HG02884 (cell line): ENCODE measurements around the gene PGAP2.
"Not testable (repeated sequence)": the region's sequence is repeated elsewhere in the genome, so short reads cannot be mapped to it uniquely, and the experiment has no call there.

Experiments
- ATAC-seq: cut with Tn5 transposase; IDR thresholded peaks from one replicate; pipeline ENCODE4 v1.9.1; 2021; ENCODE audit warnings: mild to moderate bottlenecking, moderate library complexity; ENCODE audit not compliant: unreplicated experiment

Gene PGAP2

DNA sequence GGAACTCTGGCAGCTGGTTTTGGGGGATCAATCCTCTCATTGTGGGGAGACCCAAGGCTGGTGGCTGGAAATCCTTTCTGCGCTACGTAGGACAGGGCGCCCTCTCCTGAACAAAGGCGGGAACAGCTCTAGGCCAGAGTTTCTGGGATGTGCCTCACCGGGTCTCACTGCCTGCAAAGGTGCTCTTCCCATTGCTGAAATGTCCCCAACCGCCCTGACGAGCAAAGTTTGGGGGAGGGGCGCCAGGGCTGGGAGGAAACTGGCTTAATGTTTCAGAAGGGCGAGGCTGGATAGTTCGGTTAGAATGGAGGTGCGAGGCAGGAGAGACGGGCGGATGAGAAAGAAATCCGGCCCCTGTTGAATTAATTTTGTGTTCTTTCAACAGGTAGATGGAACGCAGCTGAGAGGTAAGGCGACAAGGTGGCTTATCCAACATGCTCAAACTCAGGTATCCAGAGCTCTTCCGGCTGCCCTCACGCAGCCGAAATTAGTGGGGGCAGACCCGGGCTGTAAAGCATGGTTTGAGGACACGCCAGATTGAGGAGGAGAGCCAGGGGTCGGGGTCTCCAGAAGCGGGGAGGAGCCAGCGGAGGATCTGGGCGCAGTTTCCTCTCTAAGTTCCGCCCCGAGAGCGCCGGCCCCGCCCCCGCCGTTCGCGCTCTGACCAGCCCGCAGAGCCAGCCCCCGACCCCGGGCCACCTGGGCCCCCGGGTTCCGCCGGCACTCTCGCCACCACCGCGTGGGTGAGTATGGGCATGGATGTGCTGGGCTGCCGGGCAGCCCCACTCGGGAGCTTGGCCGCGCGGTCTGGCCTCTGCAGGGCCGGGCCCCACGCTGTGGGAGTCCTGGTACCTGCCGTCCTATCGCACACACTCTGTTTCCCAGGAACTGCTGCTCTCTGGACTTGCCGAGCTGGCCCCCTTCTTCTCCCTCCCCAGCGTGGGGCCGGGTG lies at the start of gene PGAP2:
Gene PGAP2, plus strand, starts transcription at position 652 of the 952 bp plus-strand sequence. CDS start 2,700 bp downstream, outside the sequence.
- ATAC-seq: peak; percentile 64

DNA sequence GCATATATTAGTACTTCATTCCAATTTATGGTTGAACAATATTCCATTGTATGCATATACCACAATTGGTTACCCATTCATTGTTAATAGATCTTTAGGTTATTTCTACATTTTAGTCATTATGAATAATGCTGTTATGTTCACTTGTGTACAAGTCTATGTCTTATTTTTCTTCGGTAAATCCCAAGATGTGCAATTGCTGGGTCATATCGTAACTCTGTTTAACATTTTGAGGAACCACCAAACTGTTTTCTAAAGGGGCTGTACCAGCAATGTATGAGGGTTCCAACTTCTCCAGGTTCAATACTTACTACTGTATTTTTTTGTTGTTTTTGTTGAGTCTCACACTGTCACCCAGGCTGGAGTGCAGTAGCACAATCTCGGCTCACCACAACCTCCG lies 44.1 kb upstream of the PGAP2 start:
- ATAC-seq: no peak

DNA sequence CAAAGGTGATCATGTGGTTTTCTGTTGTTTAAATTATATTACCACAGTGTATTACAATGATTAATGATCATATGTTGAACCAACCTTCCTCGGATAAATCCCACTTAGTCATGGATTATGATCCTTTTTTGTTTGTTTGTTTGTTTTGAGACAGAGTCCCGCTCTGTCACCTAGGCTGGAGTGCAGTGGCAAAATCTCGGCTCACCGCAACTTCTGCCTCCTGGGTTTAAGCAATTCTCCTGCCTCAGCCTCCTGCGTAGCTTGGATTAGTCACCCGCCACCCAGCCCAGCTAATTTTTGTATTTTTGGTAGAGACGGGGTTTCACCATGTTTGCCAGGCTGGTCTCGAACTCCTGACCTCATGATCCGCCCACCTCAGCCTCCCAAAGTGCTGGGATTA lies 41.5 kb upstream of the PGAP2 start:
- ATAC-seq: not testable (repeated sequence)

DNA sequence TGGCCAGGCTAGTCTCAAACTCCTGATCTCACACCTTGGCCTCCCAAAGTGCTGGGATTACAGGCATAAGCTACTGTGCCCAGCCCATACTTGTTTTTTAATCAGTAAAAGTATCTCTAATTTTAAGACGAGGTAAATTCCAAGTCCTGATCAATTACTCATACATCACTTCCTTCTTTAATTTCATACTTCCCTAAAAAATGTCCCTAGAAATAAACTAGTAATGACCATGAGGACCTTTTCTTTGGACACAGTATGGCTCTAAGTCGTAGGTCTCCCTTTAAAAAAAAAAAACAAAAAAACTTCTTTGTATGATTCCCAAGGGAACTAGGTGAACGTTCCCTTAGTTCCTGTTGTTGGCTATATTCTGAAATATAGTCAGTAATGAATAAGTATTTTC lies 40.8 kb upstream of the PGAP2 start:
- ATAC-seq: no peak

DNA sequence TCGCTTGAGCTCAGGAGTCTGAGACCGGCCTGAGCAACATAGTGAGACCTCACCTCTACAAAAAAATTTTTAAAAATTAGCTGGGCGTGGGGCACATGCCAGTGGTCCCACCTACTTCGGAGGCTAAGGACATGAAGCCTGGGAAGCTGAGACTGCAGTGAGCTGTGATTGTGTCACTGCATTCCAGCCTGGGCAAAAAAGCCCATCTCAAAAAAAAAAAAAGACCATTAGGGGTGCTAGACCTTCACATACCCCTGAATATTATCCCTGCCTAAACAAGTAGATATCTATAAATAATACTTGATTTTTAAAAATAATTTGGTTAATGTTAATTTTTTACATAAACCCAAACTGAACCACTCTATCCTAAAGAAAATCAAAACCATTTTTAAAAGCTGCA lies 35.2 kb upstream of the PGAP2 start:
- no peak for ATAC-seq

DNA sequence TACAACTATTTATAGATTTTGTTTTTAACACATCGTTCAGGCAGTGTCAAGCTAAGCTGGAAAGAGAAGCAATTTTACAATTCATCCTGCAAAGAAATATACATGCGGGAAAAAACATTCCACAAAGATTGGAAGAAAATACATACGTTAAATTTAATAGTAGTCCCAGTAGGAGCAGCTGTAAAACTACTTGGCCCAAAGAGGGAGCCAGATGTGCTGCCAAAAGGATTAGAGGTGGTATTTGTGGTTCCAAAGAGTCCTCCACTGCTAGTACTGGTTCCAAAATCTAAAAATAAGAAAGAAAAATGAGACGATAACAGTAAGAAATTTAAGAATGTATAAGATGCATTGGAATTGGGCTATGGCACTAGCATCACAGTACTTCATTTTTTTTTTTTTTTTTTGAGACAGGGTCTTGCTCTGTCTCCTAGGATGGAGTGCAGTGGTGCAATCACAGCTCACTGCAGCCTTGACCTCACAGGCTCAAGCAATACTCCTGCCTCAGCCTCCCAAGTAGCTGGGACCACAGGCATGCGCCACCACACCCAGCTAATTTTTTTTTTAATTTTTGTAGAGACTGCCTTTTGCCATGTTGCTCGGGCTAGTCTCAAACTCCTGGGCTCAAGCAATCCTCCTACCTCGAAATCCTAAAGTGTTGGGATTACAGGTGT lies 32.5 kb upstream of the PGAP2 start:
- no peak for ATAC-seq

DNA sequence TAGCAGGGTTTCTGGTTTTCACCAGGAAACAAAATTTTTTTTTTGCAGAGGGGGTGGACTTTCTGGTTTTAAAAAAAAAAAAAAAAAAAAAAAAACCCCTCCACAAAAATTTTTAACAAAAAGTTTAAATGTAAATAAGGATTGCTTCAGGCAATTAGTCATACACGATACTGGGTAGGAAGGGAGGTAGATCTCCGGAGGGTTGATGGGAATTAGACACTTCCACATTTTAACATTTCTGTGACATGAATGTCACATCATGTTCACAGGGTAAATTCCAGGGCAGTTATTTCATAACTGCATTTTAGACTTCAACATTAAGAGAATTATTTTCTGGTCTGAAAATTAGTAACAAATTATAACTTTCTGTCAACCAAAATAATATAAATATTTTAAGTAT lies 26.9 kb upstream of the PGAP2 start:
- ATAC-seq: no peak

DNA sequence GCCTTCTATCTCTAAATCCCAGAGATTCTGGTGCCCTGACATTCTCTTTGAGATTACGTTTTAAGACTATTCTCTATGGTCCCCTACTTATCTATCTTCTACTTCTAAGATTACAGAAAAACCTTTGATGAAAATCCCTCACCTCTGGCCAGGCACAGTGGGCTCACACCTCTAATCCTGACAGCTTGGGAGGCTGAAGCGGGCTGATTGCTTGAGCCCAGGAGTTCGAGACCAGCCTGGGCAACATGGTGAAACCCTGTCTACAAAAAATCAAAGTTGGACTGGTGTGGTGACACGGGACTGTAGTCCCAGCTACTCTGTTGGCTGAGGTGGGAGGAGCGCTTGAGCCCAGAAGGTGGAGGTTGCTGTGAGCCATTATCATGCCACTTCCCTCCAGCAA lies 25.4 kb upstream of the PGAP2 start:
- ATAC-seq: no peak

DNA sequence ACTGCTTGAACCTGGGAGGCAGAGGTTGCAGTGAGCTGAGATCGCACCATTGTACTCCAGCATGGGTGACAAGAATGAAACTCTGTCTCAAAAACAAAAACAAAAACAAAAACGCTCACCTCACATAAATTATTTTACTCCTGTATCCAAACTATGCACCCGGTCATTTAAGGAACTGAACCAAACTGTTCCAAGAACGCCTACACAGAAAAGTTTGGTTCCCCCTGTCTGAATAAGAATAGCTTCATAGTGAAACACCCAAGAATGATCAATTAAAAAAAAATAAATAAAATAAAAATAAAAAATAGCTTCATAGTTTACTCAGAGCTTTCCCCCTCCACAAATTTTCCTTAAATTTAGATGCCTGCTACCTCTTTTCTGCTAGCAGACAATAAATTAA lies 24.7 kb upstream of the PGAP2 start:
- ATAC-seq: no peak

DNA sequence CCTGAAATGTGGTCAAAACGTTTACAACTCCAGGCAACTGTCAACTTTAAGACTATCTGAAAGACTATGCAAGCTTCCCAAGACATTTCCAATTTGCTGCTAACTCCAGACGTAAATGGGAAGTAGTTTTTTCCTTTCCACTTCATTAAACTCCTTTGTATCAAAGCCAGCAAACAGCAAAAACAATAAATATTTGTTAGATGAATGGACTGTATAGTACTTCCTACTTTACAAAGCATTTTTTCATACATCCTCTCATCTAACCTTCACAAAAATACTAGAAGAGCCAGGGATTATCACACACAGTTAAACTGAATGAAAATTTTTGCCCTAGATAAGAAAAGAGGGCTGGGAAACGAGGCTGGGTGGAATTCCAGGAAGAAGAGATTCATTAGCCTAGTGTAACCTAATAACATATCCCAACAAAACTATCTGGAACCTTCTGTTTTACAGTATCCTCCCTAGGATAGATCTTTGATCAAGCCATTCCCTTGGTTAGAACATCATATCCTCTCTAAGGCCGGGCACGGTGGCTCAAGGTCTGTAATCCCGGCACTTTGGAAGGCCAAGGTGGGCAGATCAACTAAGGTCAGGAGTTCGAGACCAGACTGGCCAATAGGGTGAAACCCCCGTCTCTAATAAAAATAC lies 21.5 kb upstream of the PGAP2 start:
- no peak for ATAC-seq

DNA sequence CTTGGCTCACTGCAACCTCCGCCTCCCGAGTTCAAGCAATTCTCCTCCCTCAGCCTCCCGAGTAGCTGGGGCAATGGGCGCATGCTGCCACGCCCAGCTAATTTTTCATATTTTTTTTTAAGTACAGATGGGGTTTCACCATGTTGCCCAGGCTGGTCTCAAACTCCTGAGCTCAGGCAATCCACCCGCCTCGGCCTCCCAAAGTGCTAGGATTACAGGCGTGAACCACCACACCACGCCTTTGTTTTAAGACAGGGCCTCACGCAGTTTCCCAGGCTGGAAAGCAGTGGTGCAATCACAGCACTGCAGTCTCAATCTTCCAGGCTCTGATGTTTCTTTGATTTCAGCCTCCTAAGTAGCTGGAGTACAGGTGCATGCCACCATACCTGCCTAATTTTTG lies 14.0 kb upstream of the PGAP2 start:
- not testable (repeated sequence) for ATAC-seq

DNA sequence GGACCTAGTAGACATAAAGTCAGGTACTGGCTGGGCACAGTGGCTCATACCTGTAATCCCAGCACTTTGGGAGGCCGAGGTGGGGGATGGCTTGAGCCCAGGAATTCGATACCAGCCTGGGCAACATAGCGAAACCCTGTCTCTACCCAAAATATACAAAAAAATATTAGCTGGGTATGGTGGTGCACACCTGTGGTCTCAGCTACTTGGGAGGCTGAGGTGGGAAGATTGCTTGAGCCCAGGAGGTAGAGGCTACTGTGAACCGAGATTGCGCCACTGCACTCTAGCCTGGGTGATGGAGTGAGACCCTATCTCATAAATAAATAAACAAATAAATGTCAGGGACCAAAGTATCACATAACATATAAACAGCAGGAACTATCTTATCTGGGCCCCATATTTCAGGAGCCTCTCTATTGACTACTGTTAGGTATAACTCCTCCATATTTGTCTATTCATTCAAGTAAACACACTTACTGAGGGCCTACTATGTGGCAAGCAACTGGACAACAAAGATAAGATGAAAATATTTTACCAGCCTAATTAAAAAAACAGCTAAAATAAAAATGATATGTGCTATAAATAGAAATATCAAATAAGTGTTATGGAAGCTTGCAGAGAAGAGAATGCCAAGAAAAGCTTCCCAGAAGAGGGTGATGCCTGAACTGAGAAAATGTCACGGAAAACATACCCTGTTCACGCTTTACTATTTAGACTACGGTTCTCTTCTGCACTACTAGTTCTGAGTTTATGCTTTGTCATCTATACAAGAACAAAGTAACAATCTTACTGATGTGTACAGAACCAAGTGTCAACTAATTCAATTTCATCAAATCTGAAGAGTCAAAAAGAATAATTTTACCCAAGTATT lies 13.0 kb upstream of the PGAP2 start:
- ATAC-seq: no peak

DNA sequence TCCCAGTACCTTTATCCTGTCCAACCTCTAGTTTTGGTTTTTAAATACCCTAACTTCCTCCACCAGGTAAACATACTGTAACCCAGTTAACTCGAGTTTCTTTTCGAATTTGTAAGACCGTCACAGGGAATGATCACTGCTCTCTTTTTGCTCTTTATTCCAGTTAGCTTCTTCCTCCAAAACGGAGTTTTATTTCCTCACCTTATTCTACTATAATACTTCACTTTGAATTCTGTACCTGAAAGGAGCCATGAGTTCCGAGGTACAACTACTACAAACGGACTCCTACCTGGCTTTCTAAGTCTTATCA lies 12.4 kb upstream of the PGAP2 start:
- ATAC-seq: no peak

DNA sequence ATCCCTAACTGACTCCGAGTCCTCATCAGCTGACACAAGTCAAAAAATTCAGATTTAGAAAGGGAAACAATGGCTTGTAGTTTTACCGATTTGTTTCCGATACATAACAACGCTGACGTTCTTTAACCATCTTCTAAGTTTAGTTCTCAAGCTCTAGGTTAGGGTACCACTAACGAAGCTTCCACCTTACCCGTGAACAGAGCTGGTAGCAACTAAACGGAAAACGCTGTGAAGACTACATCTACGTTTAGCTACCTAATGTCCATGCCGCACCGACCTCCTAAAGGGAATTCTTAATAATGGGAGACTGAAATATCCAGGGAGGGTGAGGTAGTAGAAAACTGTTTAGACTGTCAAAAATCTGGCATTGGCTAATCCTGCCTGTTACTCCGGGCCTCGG lies 12.0 kb upstream of the PGAP2 start:
- no peak for ATAC-seq

DNA sequence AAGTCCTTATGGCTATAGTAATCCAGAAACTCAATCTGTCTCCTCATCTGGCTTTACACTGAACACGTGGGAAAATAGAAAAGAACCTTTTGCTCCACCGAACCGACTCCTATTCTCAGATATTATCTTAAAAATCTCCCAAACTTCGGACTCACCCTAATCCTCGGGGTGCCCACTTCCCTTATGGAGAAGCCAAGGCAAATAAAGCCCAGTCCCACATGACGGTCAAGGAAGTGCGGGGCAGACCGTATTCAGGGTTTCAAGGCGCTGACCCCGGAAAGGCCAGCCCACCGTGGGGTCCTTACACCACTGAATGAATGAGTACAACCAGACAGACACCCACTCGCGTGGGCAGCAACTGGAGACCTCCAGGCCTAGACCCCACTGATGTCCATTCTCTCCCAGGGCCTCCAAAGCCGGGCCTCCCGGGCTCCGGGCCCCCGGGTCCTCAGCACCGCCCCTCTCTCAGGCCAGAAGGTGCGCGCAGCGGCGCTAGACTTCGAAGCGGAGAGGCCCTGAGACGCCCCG lies 11.5 kb upstream of the PGAP2 start:
- ATAC-seq: peak; percentile 23

DNA sequence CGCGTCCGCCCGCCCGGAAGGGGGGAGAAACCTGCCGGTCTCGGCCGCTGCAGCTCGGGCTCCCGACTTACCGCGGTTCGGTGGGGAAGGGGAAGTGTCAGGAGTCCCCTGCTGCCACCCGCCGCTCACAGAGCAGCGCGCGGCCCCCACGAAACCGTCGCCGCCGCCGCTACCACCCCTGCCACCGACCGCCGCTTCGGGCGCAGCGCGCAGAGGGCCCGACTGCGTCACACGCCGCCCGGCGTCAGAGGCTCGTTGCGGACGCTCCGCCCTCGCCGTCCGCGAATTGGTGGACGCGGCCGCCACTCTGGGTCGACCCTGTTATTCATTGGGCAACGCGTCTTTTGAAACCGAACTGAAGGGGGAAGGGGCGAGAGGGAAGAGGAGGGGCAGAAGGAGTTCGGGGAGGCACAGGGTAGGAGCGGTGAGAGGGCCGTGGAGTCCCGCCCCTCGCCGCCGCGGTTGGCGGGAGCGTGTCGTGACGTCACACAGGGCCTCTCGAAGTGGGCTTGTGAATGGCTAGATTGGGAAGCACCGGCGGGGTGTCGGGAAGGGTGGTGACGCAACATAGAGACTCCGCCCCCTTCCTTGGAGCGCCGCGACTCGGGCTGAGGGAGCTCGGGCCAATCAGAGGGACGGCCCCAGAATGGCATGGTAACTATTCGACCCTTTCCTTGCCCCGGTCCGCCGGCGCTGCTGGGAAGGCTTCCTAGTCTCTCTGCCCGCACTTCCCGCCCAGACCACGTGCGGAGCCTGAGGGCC lies 10.8 kb upstream of the PGAP2 start, which contains the start of gene NUP98:
Gene NUP98, minus strand, starts transcription at position 226 of the 762 bp plus-strand sequence. CDS start 15,437 bp downstream, outside the sequence.
- peak; percentile 94 for ATAC-seq

DNA sequence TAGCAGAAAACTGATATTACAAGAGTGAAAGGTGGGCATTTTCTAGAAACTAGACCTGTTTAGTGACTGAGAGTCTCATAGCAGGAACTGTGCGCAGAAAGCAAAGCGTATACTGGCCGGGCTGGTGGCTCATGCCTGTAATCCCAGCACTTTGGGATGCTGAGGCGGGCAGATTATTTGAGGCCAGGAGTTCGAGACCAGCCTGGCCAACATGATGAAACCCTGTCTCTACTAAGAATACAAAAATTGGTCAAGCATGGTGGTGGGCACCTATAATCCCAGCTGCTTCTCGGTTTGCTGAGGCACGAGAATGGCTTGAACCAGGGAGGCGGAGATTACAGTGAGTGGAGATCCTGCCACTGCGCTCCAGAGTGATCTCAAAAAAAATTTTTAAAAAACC lies 9.2 kb upstream of the PGAP2 start:
- ATAC-seq: no peak

DNA sequence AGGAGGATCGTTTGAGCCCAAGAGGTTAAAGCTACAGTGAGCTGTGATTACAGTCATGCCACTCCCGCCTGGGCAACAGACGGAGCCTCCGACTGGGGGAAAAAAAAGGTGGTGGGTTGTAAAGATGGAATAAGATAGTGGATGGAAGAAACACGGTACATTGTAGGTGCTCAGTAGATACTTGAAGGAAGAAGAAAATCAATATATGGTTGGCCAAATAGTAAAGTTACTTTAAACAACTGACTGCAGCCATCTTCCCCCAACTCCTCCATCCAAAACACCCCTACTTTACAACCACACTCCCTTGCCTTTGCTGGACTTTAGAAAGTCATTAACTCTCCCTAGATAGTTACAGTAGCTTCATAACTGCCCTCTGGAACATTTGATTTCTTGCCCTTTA lies 8.5 kb upstream of the PGAP2 start:
- ATAC-seq: no peak

DNA sequence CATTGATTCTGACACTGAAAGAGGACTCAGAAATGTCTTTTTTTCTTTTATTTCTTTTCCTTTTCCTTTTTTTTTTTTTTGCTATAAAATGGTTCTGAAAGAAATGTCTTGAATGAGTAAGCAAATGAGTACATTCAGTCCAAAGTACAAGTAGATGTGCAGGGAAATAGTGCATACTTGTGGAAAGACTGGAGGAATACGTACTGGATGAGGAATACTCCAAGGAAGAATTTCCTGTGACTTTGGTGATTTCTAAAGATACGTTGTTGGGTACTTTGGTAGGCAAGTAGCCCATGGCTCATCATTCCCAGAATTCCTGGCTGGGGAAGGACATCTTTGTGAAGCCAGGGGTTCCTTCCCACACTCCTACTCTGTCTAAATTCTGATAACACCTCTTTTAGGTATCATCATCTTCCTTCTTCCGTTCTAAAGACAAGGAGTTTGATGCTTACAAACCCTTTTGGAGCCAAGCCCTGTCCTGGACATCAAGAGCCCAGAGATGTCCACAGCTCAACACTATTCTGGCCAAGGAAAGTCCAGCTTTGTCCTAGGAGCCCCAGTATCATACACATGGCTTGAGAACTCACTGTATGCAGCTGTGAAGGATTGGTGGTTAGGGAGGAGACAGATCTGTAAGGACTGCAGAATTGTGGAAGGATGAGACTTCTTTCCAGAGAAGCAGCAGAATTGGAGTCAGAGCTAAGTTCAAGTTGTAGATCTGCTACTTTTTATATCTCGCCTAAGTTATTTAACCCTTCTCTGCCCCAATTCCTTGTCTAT lies 6.2 kb upstream of the PGAP2 start:
- no peak for ATAC-seq
